Testis (tissue), 2 donors: ENCODE measurements around the gene AUTS2.

Source experiments
- CTCF ChIP-seq, 3 experiments: fragments of 450-650 bp in 2 of 3; fragments of 200-600 bp in 1 of 3; sonication (generic) in 1 of 3; IDR thresholded peaks; one replicate each; pipeline ENCODE4 v1.5.1; 2016 to 2019; ENCODE audit warnings: antibody characterized with exemption in 3 of 3, mild to moderate bottlenecking in 2 of 3, moderate library complexity in 1 of 3
- POLR2A ChIP-seq: fragments of 450-650 bp; IDR thresholded peaks from one replicate; pipeline ENCODE4 v1.6.1; 2017; ENCODE audit warnings: antibody characterized with exemption, mild to moderate bottlenecking, moderate library complexity

- TF ChIP-seq CTCF (IDR thresholded peaks at IDR 0.05) (no peak), POLR2A (no peak)
Observed at GRCh38 chr7:70372768-70373515, 774.7 kb downstream of the AUTS2 start.
